T follicular helper cell (primary cell): ENCODE results near the gene PLEKHA1.
A peak's percentile ranks its signal among the peaks of the same experiment; 100 is the strongest.

Experiments
- DNase-seq: peaks from one replicate; pipeline ENCODE4 v3.0.0-alpha.2; 2020; ENCODE audit warnings: low read depth

Gene PLEKHA1

DNA sequence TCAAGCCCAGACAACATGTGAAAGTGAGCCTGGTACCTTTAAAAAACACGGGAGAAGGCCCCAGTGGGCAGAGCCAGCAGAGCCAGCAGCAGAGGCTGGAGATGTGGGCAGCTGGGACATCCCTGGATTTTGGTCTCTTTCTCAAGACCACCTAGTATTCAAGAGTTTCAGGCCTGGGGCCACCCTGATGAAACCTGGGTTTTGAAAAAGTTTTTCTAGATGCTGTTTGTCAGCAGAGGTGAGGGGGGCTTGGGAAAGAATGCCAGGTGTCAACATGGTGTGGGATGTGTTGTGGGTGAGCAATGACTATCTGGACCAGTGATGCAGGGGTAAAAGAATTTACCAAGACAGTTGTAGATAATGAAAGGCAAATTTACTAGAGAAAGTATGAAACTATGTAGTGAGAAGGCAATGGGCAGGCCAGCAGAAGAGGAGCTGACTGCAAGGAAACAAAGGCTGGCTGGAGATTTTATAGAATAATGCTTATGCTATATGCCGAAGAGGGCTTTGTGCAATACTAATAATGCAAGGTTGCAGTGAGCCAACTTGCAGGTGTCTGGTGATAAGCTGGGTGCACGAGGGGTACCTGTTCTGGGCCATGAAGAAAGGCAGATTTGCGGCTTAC lies 28.1 kb upstream of the PLEKHA1 start:
- DNase-seq = no peak

GRCh38 chr10:122347170-122347841 lies 27.2 kb upstream of the PLEKHA1 start:
- DNase-seq = no peak

- DNase-seq = no peak
Measured at GRCh38 chr10:122348512-122348911, 26.0 kb upstream of the PLEKHA1 start.

- no peak for DNase-seq
Measured at GRCh38 chr10:122348935-122349361, 25.6 kb upstream of the PLEKHA1 start.

DNA sequence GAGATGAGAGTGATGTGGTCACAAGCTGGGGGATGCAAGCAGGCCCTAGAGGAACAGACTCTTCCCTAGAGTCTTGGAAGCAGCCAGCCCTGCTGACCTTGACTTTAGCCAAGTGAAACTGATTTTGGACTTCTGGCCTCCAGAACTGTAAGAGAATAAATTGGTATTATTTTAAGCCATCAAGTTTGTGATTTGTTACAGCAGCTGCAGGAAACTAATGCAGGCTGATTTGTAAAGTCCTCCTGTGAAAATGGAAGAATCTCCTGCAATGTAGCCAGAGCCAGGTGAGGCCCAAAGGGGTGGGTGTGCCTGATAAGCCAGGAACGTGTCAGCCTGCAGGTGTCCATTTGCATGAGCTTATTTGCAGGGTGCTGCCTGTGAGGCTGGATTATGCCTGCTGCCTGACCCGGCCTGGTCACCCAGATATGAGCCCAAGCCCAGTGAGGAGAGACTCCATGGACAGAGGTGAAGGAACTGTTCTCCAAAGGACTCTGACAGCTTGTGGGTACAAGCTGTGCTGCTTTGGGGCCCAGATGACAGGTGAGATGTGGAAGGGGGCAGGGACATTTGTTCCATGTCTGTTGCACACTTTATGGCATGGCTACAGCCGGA lies 24.6 kb upstream of the PLEKHA1 start:
- DNase-seq = no peak

DNA sequence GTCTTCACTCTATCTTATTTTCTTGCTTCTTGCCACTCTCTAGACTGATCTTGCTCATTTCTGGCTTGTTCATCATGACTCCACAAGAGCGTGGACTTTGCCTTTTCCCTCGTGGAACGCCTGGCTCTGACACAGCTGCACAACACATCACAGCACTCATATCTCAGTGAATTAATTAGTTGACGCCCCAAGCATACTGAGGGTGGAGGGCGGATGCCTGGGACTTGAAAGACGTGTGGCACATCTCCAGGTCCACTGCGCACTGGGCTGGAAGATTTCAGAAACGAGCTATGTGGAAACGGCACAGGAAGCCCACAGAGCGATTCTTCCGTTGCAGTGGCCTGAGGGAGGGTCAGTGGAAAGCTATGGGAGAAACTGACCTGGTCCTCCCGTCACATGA lies 23.6 kb upstream of the PLEKHA1 start:
- no peak for DNase-seq

GRCh38 chr10:122352817-122353525 lies 21.5 kb upstream of the PLEKHA1 start:
- DNase-seq = no peak

- DNase-seq = no peak
Measured at GRCh38 chr10:122354383-122354782, 20.1 kb upstream of the PLEKHA1 start.

GRCh38 chr10:122357685-122358084 lies 16.8 kb upstream of the PLEKHA1 start:
- no peak for DNase-seq

- DNase-seq = no peak
Measured at GRCh38 chr10:122359621-122360020, 14.9 kb upstream of the PLEKHA1 start.

- DNase-seq = no peak
Measured at GRCh38 chr10:122361046-122361445, 13.5 kb upstream of the PLEKHA1 start.

- no peak for DNase-seq
Measured at GRCh38 chr10:122362031-122362592, 12.4 kb upstream of the PLEKHA1 start.

GRCh38 chr10:122362621-122363020 lies 11.9 kb upstream of the PLEKHA1 start:
- DNase-seq = no peak

DNA sequence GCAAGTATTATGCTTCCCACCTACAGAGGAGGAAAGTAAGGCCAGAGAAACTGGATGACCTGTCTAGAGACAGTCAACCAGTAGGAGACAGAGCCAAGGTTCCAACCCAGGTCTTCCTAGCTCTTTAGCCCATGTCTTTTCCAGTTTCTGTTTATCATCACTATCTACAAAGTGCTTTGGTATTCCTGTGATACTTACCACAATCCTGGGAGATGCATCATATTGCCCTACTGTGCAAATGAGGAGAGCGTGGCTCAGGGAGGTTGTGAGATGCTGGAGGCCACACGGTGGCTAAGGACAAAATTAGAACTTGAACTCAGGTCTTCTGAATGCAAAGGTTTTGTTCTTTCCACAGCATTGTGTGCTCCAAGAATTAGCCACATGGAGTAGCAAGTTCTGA lies 11.2 kb upstream of the PLEKHA1 start:
- no peak for DNase-seq

GRCh38 chr10:122363722-122364463 lies 10.6 kb upstream of the PLEKHA1 start:
- no peak for DNase-seq

DNA sequence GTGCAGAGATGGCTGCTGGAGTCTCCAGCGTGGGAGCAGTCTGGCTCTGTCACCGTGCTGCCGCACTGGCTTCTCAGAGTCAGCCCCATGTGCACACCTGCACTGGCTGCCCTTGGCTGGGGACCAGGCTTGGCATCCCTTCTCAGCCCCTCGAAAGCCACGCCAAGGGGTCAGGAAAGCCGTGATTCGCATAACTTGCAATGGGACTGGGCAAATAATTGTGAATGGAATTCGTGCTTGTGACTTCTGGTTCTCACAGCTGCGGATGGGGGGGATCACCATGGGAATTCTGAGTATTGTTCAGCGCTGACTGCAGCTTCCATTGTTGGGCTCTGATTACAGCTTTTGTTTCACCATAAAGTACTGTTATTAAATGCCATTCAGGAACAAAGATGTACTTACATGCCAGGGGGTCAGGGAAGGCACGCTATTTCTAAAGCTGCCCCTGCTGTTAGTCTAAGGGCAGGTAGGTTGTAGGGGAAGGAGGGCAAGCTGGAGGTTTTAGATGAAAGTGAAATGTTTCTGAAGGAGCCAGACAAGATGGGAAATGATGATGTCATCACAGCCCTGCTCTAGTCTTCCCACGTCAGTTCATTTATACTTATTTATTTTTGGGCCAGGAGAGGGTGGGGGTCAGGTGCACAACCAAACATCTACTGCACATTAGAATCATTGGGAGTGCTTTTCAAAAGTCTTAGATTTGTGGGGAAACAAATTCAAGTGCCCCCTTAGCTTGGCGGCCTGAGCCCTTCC lies 5.8 kb upstream of the PLEKHA1 start:
- no peak for DNase-seq

DNA sequence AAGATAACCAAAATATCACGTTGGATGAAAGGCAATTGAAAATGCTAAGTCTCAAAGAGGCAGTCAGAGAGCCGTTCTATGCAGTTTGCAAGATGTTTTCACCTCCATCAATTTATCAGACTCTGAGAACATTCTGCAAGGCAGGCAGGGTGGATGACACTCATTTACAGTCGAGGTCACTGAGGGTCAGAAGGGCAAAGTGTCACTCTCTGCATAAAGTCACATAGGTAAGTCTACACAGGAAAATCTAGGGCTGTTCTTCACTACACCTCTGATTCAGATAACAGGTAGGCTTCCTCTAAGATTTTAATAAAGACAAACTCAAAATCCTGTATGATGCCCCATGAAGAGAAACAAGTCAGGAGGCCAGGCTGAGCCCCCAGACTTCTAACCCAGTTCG lies 1.4 kb upstream of the PLEKHA1 start:
- DNase-seq = no peak

DNA sequence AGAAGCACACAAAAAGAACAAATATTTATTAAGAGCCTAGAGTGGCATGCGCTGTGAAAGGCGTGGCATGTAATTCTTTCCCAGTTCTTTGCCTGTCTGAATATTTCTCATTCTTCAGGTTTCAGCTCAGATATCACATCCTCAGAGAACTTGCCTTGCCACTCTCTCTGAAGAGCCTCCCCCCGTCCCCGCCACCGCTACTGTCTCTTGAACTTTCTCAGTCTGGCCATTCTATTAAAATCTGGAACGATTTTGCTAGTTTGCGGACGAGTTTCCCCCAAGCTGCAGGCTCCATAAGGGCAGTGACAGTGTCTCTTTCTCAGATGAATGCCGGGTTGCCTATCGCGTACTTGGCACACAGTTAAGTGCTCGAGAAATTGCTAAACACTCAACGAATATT lies 787 bp upstream of the PLEKHA1 start:
- no peak for DNase-seq

DNA sequence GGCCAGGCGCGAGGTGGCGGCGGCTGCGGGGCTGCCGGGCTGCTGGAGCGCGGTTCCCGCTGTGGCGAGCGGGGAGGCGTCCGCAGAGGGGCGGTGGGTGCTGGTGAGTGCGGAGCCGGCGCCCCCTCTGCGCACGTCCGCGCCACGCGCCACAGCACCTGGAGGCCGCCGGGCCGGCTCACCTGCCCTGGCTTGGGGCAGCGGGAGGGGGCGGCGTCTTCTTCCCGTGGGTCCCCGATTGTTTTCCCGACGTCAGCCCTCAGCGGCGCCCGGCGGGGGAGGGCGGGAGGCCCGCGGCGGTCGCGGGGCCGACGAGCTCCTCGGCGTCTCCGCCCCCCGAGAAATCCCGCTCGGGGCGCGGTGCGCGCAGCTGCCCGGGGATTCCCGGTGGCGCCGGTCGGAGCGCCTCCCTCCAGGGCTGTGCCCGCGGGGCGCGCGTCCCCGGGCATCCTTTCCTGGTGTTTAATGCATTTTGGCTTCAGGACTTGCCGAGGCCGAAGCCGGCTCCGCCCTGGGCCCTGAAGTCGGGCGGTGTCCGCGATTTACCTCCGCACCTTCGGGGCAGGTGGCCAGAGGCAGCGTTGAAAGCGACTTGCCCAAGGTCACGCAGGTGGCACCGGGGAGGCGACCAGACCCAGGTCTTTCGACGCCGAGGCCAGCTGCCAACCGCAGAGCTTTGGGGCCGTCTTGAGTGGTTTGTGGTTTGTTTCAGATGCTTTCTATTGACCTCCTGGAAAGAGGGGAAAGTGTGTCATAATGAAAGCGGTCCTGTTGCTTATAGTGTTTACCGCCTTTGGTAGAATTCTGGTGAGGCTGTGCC lies 561 bp downstream of the PLEKHA1 start:
- DNase-seq = peak; percentile 62

DNA sequence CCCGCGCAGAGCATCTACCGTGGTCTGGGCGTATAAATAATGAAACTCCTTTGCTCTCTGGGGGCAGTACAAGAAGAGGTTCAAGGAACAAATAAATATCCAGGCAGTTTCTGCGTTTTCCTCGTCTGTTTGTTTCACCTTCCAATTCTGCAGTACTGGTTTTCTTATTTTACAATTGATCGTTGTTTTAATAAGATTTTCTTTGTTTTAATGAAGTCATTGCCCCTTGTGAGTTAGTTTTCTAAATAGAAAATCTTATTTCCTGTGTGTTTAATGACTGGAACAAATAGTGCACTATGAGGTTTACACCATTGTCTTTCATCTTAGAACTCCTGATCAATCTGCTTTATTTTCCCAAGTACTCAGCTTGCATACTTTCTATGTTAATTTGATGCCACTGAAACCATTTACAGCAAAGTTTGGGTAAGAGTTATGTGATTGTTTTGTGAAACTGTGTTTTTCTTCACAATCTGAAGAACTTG lies 1.2 kb downstream of the PLEKHA1 start:
- DNase-seq = no peak
